ENCODE measurements around the gene GXYLT2.
A peak's percentile ranks its signal among the peaks of the same experiment; 100 is the strongest.

The GXYLT2 gene, protein sequence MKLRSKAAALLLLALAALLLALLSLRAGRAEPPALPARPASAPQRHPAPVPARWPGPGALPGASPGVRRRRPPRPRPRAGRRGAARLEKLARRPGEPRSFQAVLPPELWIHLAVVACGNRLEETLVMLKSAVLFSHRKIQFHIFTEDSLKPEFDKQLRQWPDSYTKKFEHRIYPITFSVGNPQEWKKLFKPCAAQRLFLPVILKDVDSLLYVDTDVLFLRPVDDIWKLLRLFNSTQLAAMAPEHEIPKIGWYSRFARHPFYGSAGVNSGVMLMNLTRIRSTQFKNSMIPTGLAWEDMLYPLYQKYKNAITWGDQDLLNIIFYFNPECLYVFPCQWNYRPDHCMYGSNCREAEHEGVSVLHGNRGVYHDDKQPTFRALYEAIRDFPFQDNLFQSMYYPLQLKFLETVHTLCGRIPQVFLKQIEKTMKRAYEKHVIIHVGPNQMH

GRCh38 chr3:72887705-72888545, at the start of gene GXYLT2:
GXYLT2 (plus strand) TSS chr3:72888046; CDS start chr3:72888234, 188 bp downstream.
- H3K27me3 Mint-ChIP-seq, result peaks cover 52 to 76% of the 10 kb centered on the region in 2 donors
- peaks cover 0 to 7% of the 10 kb centered on the region in 2 donors for H3K9me3 Mint-ChIP-seq
- peak; percentile 85 to 88 for ATAC-seq (replicated peaks)
- DNase-seq, result no peak
- H3K36me3 Mint-ChIP-seq, result peaks cover 0 to 4% of the 10 kb centered on the region in 2 donors
- H3K4me3 Mint-ChIP-seq, result peak within 1 kb of the TSS; percentile 74 to 75
- peaks cover 7 to 9% of the 10 kb centered on the region in 2 donors for H3K4me1 Mint-ChIP-seq
- H3K27ac Mint-ChIP-seq, result peak within 1 kb of the TSS; percentile 48

GRCh38 chr3:72839057-72839456, 48.8 kb upstream of the GXYLT2 start:
- H3K36me3 Mint-ChIP-seq, result peaks cover 29 to 46% of the 10 kb centered on the region in 2 donors
- no peak overlapping the region for H3K4me3 Mint-ChIP-seq
- no peak for ATAC-seq (replicated peaks)

DNA sequence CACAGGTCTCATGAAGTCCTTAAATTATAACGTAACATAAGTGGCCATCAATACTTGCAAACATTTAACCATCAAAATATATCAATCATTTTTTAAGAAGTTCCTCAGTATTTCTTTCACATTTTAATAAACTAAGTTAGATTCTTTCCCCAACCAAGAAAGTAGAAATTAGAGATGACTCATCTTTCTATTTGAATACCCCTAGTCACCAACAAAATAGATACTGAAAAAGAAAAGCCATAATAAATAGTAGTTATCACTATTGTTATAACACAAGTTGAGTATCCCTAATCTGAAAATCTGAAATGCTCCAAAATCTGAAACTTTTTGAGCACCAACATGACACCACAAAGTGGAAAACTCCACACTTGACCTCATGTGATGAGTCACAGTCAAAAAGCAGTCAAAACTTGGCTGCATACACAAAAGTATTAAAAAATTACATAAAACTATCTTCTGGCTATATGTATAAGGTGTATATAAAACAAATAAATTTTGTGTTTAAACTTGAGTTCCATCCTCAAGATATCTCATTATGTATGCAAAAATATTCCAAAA, 43.3 kb upstream of the GXYLT2 start:
- peaks cover 10 to 24% of the 10 kb centered on the region in 2 donors for H3K36me3 Mint-ChIP-seq
- no peak overlapping the region for H3K27ac Mint-ChIP-seq
- DNase-seq, result no peak
- peaks cover 26 to 46% of the 10 kb centered on the region in 2 donors for H3K4me1 Mint-ChIP-seq
- ATAC-seq (replicated peaks), result no peak
- H3K9me3 Mint-ChIP-seq, result no peaks in the 10 kb centered on the region
- H3K27me3 Mint-ChIP-seq, result no peaks in the 10 kb centered on the region
- no peak overlapping the region for H3K4me3 Mint-ChIP-seq

More at GRCh38 chr3:72839057-72839456, 48.8 kb upstream of the GXYLT2 start:
- no peak for DNase-seq
- Mint-ChIP-seq H3K27ac (no peak overlapping the region), H3K27me3 (no peaks in the 10 kb centered on the region), H3K9me3 (no peaks in the 10 kb centered on the region), H3K4me1 (peaks cover 2 to 3% of the 10 kb centered on the region in 2 donors)

GRCh38 chr3:72846166-72846565, 41.7 kb upstream of the GXYLT2 start:
- no peaks in the 10 kb centered on the region for H3K9me3 Mint-ChIP-seq
- H3K4me3 Mint-ChIP-seq, result peak overlapping the region in 1 of 2 donors; percentile 23
- peaks cover 9 to 18% of the 10 kb centered on the region in 2 donors for H3K36me3 Mint-ChIP-seq
- H3K27ac Mint-ChIP-seq, result no peak overlapping the region
- DNase-seq, result no peak
- H3K27me3 Mint-ChIP-seq, result no peaks in the 10 kb centered on the region
- H3K4me1 Mint-ChIP-seq, result peaks cover 26 to 49% of the 10 kb centered on the region in 2 donors
- ATAC-seq (replicated peaks), result no peak

- Mint-ChIP-seq H3K27me3 (no peaks in the 10 kb centered on the region), H3K9me3 (no peaks in the 10 kb centered on the region), H3K4me1 (peaks cover 26 to 49% of the 10 kb centered on the region in 2 donors), H3K4me3 (peak overlapping the region; percentile 94 to 95), H3K36me3 (peaks cover 4 to 7% of the 10 kb centered on the region in 2 donors), H3K27ac (peak overlapping the region; percentile 85)
- no peak for DNase-seq
- no peak for ATAC-seq (replicated peaks)
Observed at GRCh38 chr3:72847282-72847681, 40.6 kb upstream of the GXYLT2 start.

DNA sequence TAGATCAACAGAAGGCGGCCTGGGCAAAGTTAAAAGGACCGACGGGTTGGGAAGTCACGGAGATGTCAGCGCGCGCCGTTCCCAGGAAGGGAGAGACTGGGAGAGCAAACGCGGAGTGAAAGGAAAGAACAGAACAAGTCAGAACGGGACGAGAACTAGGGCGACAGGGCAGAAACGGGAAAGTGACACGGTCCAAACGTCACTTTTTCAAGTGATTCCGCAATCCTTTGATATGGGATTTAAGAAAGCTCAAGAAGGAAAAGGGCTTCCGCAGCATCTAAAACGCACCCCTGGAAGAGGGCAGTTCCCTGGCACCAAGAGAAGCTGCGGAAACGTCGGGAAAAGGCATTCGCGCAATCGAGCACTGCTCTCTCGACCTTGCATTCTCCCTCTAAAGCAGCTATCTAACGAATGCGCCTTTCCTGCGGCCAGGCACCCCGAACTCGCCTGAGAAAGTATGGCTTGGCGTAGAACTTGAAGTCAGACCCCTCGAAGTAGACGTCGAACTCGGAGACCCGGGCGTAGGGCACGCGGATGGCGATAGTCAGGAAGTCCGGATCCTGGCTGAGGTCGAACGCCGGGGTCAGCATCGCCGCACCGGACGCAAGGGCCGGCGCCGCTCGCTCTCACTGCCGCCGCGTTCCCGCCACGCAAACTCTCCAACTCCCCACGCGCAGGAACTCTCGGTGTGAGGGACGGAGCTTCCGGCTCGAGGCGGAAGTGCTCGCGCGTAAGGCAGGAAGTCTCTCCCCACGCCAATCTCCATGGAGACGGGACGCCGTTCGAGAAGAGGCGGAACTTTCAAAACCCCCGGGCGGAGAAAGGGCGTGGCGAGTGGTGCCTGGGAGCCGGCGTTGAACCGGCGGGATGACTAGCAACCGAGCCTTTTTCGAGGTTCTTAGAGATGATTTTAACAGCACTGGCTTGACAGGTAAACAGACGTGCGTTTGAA, 39.8 kb upstream of the GXYLT2 start, which contains the start of gene SHQ1:
SHQ1 (minus strand) TSS at position 695 of the 952 bp plus-strand sequence; CDS start at position 590, 105 bp downstream.
- Mint-ChIP-seq H3K27ac (peak within 1 kb of the TSS; percentile 91), H3K36me3 (peaks cover 4 to 6% of the 10 kb centered on the region in 2 donors), H3K27me3 (no peaks in the 10 kb centered on the region), H3K4me3 (peak within 1 kb of the TSS; percentile 94 to 95), H3K4me1 (peaks cover 26 to 49% of the 10 kb centered on the region in 2 donors), H3K9me3 (no peaks in the 10 kb centered on the region)
- DNase-seq (peak; percentile 89), ATAC-seq (replicated peaks) (peak; percentile 94 to 95)

GRCh38 chr3:72848703-72849081, 39.2 kb upstream of the GXYLT2 start:
- Mint-ChIP-seq H3K4me1 (peaks cover 26 to 49% of the 10 kb centered on the region in 2 donors), H3K4me3 (peak overlapping the region; percentile 94 to 95), H3K9me3 (no peaks in the 10 kb centered on the region), H3K36me3 (peaks cover 4 to 6% of the 10 kb centered on the region in 2 donors), H3K27me3 (no peaks in the 10 kb centered on the region), H3K27ac (peak overlapping the region; percentile 91)
- ATAC-seq (replicated peaks) (peak; percentile 63 to 67), DNase-seq (no peak)

DNA sequence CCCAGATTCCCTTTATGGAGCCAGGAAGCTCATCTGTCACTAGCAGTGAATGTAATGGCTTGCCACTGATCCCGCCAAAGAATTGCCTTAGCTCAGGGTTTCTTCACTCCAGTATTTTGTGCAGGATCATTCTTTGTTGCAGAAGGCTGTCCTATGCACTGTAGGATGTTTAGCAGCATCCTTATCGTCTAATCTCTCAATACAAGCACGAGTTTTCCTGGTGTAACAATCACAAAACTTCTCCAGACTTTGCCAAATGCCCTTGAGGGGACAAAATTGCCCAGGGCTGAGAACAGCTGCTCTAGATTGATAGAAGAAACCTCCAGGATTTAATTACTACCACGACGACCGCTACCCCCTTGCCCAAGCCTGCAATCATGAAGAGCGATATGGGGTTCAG, 32.8 kb upstream of the GXYLT2 start:
- no peaks in the 10 kb centered on the region for H3K9me3 Mint-ChIP-seq
- no peaks in the 10 kb centered on the region for H3K36me3 Mint-ChIP-seq
- no peak overlapping the region for H3K27ac Mint-ChIP-seq
- H3K4me3 Mint-ChIP-seq, result no peak overlapping the region
- H3K27me3 Mint-ChIP-seq, result peaks cover 0 to 9% of the 10 kb centered on the region in 2 donors
- DNase-seq (no peak), ATAC-seq (replicated peaks) (no peak)
- H3K4me1 Mint-ChIP-seq, result peaks cover 2 to 4% of the 10 kb centered on the region in 2 donors

DNA sequence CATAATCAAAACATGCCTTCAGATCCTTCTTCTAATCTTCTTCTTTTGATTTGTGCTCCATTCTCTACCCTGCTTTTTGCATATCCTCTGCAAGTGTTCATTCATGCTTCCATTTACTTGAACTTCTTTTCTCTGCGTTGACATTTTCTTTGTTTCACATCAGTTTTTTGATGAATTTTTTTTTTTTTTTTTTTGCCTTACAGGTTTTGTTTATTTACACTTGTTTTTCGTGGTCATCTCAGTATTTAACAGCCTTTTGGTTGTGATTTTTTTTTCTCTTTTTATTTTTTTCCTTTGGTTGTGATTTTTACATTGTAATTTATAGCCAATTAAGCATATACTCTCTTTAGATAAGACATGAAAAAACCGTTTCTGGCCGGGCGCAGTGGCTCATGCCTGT, 27.8 kb upstream of the GXYLT2 start:
- H3K9me3 Mint-ChIP-seq, result no peaks in the 10 kb centered on the region
- H3K36me3 Mint-ChIP-seq, result no peaks in the 10 kb centered on the region
- no peak overlapping the region for H3K4me3 Mint-ChIP-seq
- DNase-seq (no peak), ATAC-seq (replicated peaks) (peak in 1 of 2 donors; percentile 34)
- no peak overlapping the region for H3K27ac Mint-ChIP-seq
- H3K27me3 Mint-ChIP-seq, result peaks cover 0 to 5% of the 10 kb centered on the region in 2 donors
- peaks cover 2 to 6% of the 10 kb centered on the region in 2 donors for H3K4me1 Mint-ChIP-seq

DNA sequence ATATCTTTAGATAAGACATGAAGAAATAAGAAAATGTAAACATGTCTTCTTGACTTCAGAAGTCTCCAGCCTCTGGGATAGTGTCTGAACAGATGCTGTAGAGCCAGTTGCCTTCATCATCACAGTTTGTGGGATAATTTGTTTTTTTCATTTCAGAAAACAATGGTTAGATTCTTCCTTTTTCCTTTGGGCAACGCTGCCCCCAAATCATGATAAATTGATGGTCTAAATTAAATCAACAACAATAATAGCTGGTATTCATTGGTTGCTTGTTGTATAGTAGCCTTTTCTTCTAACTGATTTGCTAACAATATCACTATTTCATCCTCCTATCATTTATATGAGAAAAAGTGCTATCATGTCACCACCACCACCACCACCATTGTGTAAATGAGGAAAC, 27.0 kb upstream of the GXYLT2 start:
- no peak for DNase-seq
- Mint-ChIP-seq H3K27ac (no peak overlapping the region), H3K9me3 (no peaks in the 10 kb centered on the region)

GRCh38 chr3:72862314-72863090, 25.3 kb upstream of the GXYLT2 start:
- Mint-ChIP-seq H3K4me1 (peaks cover 2 to 6% of the 10 kb centered on the region in 2 donors), H3K9me3 (peaks cover 2 to 5% of the 10 kb centered on the region in 2 donors), H3K27me3 (no peaks in the 10 kb centered on the region), H3K36me3 (no peaks in the 10 kb centered on the region), H3K27ac (no peak overlapping the region), H3K4me3 (no peak overlapping the region)
- no peak for DNase-seq
- no peak for ATAC-seq (replicated peaks)

More for the DNA sequence above, 27.0 kb upstream of the GXYLT2 start:
- no peak for ATAC-seq (replicated peaks)
- H3K4me3 Mint-ChIP-seq, result no peak overlapping the region
- H3K4me1 Mint-ChIP-seq, result peaks cover 2 to 6% of the 10 kb centered on the region in 2 donors
- no peaks in the 10 kb centered on the region for H3K27me3 Mint-ChIP-seq
- H3K36me3 Mint-ChIP-seq, result no peaks in the 10 kb centered on the region

- Mint-ChIP-seq H3K36me3 (no peaks in the 10 kb centered on the region), H3K4me1 (no peaks in the 10 kb centered on the region), H3K9me3 (peaks cover 2 to 6% of the 10 kb centered on the region in 2 donors), H3K4me3 (no peak overlapping the region), H3K27me3 (peaks cover 9 to 11% of the 10 kb centered on the region in 2 donors), H3K27ac (no peak overlapping the region)
- DNase-seq (no peak), ATAC-seq (replicated peaks) (no peak)
Observed at GRCh38 chr3:72872183-72872582, 15.7 kb upstream of the GXYLT2 start.
